GM12873 (cell line): ENCODE data around the gene NR2F2.

Experiments used
- TF ChIP-seq, protein P1 (sequence below): IDR thresholded peaks from 2 replicates; pipeline ENCODE4 v1.5.1; 2012; ENCODE audit warnings: low read depth, mild to moderate bottlenecking, moderate library complexity, low read length, control low read depth; ENCODE audit not compliant: insufficient read depth; ENCODE audit errors: missing control alignments

The NR2F2 gene

GRCh38 chr15:96381463-96381862, 51.0 kb downstream of the NR2F2 start:
- TF ChIP-seq, protein P1, sequence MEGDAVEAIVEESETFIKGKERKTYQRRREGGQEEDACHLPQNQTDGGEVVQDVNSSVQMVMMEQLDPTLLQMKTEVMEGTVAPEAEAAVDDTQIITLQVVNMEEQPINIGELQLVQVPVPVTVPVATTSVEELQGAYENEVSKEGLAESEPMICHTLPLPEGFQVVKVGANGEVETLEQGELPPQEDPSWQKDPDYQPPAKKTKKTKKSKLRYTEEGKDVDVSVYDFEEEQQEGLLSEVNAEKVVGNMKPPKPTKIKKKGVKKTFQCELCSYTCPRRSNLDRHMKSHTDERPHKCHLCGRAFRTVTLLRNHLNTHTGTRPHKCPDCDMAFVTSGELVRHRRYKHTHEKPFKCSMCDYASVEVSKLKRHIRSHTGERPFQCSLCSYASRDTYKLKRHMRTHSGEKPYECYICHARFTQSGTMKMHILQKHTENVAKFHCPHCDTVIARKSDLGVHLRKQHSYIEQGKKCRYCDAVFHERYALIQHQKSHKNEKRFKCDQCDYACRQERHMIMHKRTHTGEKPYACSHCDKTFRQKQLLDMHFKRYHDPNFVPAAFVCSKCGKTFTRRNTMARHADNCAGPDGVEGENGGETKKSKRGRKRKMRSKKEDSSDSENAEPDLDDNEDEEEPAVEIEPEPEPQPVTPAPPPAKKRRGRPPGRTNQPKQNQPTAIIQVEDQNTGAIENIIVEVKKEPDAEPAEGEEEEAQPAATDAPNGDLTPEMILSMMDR: no peak

- TF ChIP-seq, protein P1: no peak
Measured at GRCh38 chr15:96385195-96385594, 54.7 kb downstream of the NR2F2 start.

- TF ChIP-seq, protein P1: no peak
Measured at GRCh38 chr15:96388673-96389072, 58.2 kb downstream of the NR2F2 start.
